Astrocyte (in vitro differentiated cells and primary cell): ENCODE measurements around the gene MEIS3.

Source experiments
- EZH2 ChIP-seq: IDR thresholded peaks from 2 replicates; pipeline ENCODE4 v1.6.1; 2012; ENCODE audit warnings: mild to moderate bottlenecking, low read length, inconsistent platforms; ENCODE audit not compliant: insufficient read depth
- TF ChIP-seq, protein P1 (sequence below): IDR thresholded peaks from 2 replicates; pipeline ENCODE4 v1.5.1; 2011; ENCODE audit warnings: low read depth, mild to moderate bottlenecking, inconsistent platforms, low read length, moderate library complexity; ENCODE audit not compliant: insufficient read depth

DNA sequence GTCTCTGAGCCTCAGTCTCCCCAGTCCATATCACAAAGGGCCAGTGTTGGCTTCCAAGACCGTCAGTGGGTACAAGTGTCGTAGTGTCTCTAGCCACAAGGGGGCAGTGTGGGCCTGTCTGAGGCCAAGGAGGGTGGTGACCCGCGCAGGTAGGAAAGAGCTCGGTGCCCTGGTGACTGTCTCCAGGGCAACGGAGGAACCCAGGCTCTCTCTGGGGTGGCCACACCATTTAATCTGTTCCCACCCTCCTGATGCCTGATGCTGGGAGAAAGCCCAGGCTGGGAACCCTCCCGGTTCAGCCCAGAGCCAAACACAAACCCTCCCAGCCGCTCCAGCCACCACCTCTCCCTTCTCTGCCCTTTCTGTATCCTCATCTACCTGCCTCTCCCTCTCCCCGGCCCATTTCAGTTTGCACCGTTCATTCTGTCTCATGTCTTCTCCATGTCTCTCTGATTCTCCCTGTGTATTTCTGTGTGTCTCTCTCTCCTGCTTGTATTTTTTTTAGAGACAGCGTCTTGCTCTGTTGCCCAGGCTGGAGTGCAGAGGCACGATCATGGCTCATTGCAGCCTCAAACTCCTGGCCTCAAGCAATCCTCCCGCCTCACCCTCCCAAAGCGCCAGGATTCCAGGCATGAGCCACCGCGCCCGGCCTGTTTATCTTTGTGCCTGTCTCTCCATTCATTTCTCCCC, 17.5 kb upstream of the MEIS3 start:
- TF ChIP-seq, protein P1, sequence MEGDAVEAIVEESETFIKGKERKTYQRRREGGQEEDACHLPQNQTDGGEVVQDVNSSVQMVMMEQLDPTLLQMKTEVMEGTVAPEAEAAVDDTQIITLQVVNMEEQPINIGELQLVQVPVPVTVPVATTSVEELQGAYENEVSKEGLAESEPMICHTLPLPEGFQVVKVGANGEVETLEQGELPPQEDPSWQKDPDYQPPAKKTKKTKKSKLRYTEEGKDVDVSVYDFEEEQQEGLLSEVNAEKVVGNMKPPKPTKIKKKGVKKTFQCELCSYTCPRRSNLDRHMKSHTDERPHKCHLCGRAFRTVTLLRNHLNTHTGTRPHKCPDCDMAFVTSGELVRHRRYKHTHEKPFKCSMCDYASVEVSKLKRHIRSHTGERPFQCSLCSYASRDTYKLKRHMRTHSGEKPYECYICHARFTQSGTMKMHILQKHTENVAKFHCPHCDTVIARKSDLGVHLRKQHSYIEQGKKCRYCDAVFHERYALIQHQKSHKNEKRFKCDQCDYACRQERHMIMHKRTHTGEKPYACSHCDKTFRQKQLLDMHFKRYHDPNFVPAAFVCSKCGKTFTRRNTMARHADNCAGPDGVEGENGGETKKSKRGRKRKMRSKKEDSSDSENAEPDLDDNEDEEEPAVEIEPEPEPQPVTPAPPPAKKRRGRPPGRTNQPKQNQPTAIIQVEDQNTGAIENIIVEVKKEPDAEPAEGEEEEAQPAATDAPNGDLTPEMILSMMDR: peak; percentile 62
- TF ChIP-seq EZH2: no peak
